NB4 (cell line): ENCODE measurements around the gene FOXP2.

Experiments
- MYC ChIP-seq: IDR thresholded peaks from 2 replicates; pipeline ENCODE4 v1.6.1; 2011; ENCODE audit warnings: low read depth, low read length
- TF ChIP-seq, protein P1 (sequence below): IDR thresholded peaks from one replicate; pipeline ENCODE4 v1.5.1; 2012; ENCODE audit warnings: low read depth, low read length

DNA sequence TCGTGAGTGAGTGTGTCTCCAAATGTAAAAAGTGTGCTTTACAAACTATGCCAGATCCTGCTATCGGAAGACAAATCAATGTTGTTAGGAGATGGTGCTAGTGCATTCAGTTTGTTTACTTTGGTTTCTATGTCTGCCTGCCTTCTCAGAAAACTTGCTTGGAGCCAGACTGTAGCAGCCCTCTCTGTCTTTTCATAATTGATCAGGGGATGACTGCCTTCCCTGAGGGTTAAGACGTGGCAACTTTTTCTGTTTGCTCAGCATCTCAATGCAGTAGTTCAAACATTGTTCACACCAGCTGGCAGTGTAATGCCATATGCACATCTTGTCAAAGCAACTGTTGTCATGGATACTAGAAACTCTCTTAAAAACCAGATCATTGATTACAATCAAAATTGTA lies 118.5 kb downstream of the FOXP2 start:
- TF ChIP-seq, protein P1, sequence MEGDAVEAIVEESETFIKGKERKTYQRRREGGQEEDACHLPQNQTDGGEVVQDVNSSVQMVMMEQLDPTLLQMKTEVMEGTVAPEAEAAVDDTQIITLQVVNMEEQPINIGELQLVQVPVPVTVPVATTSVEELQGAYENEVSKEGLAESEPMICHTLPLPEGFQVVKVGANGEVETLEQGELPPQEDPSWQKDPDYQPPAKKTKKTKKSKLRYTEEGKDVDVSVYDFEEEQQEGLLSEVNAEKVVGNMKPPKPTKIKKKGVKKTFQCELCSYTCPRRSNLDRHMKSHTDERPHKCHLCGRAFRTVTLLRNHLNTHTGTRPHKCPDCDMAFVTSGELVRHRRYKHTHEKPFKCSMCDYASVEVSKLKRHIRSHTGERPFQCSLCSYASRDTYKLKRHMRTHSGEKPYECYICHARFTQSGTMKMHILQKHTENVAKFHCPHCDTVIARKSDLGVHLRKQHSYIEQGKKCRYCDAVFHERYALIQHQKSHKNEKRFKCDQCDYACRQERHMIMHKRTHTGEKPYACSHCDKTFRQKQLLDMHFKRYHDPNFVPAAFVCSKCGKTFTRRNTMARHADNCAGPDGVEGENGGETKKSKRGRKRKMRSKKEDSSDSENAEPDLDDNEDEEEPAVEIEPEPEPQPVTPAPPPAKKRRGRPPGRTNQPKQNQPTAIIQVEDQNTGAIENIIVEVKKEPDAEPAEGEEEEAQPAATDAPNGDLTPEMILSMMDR: no peak
- TF ChIP-seq MYC: no peak
